ENCODE results near the gene TBX10. TPM values are rescaled to one million over a fixed set of nuclear protein-coding genes. Genes with fewer than 3 reads are reported as not detected.
A peak's percentile ranks its signal among the peaks of the same experiment; 100 is the strongest.

TBX10 gene
- total and polyA plus RNA-seq, 2 experiments from 2014 or later = 1.2 TPM; not detected in 1

GRCh38 chr11:67585911-67586310 is 53.7 kb downstream of the TBX10 start:
- H3K27ac ChIP-seq = no peak overlapping the region
- no peak overlapping the region for H3K4me3 ChIP-seq
- H3K4me1 ChIP-seq (ENCODE audit: low read depth) = no peaks in the 10 kb centered on the region
- no peaks in the 10 kb centered on the region for H3K27me3 ChIP-seq
- H3K36me3 ChIP-seq = no peaks in the 10 kb centered on the region
- H3K9me3 ChIP-seq (ENCODE audit: low read depth) = no peaks in the 10 kb centered on the region
- TF ChIP-seq CTCF (IDR thresholded peaks at IDR 0.05; ENCODE audit: low read depth, low read length) = no peak
- no peak for DNase-seq (ENCODE audit: low read depth in 1 of 2, low spot score in 1 of 2)

GRCh38 chr11:67584881-67585873 is 54.4 kb downstream of the TBX10 start:
- DNase-seq (ENCODE audit: low read depth in 1 of 2, low spot score in 1 of 2) = no peak
- Histone ChIP-seq H3K9me3 (ENCODE audit: low read depth) (no peaks in the 10 kb centered on the region), H3K4me1 (ENCODE audit: low read depth) (no peaks in the 10 kb centered on the region), H3K27ac (no peak overlapping the region), H3K27me3 (no peaks in the 10 kb centered on the region), H3K4me3 (peak overlapping the region; percentile 56), H3K36me3 (no peaks in the 10 kb centered on the region)
- TF ChIP-seq CTCF (IDR thresholded peaks at IDR 0.05; ENCODE audit: low read depth, low read length) = no peak

- H3K36me3 ChIP-seq = no peaks in the 10 kb centered on the region
- no peaks in the 10 kb centered on the region for H3K9me3 ChIP-seq (ENCODE audit: low read depth)
- no peaks in the 10 kb centered on the region for H3K27me3 ChIP-seq
- TF ChIP-seq CTCF (IDR thresholded peaks at IDR 0.05; ENCODE audit: low read depth, low read length) = no peak
- H3K27ac ChIP-seq = peak overlapping the region; percentile 91
- H3K4me1 ChIP-seq (ENCODE audit: low read depth) = no peaks in the 10 kb centered on the region
- peak overlapping the region; percentile 56 for H3K4me3 ChIP-seq
- peak; percentile 69 to 71 for DNase-seq (ENCODE audit: low read depth in 1 of 2, low spot score in 1 of 2)
Observed at GRCh38 chr11:67584205-67584880, 55.2 kb downstream of the TBX10 start.

- Histone ChIP-seq H3K27me3 (no peaks in the 10 kb centered on the region), H3K9me3 (ENCODE audit: low read depth) (no peaks in the 10 kb centered on the region), H3K4me1 (ENCODE audit: low read depth) (no peaks in the 10 kb centered on the region), H3K4me3 (peak within 1 kb of the TSS; percentile 56), H3K36me3 (no peaks in the 10 kb centered on the region), H3K27ac (peak within 1 kb of the TSS; percentile 91)
- peak; percentile 68 for TF ChIP-seq CTCF (IDR thresholded peaks at IDR 0.05; ENCODE audit: low read depth, low read length)
- DNase-seq (ENCODE audit: low read depth in 1 of 2, low spot score in 1 of 2) = peak; percentile 94 to 98
Observed at GRCh38 chr11:67583247-67584204, 56.0 kb downstream of the TBX10 start, which contains the start of gene GSTP1. Gene GSTP1 (plus strand): TSS chr11:67583812. CDS start chr11:67583844, 32 bp downstream.

- Histone ChIP-seq H3K4me1 (ENCODE audit: low read depth) (no peaks in the 10 kb centered on the region), H3K9me3 (ENCODE audit: low read depth) (no peaks in the 10 kb centered on the region), H3K27me3 (no peaks in the 10 kb centered on the region), H3K36me3 (no peaks in the 10 kb centered on the region), H3K27ac (no peak overlapping the region), H3K4me3 (no peak overlapping the region)
- no peak for DNase-seq (ENCODE audit: low read depth in 1 of 2, low spot score in 1 of 2)
- TF ChIP-seq CTCF (IDR thresholded peaks at IDR 0.05; ENCODE audit: low read depth, low read length) = no peak
Observed at GRCh38 chr11:67582011-67582410, 57.6 kb downstream of the TBX10 start.

Data from cardiac muscle cell (in vitro differentiated cells and primary cell).